Left cardiac atrium (tissue), 4 donors: ENCODE data around the gene NOD1. TPM values are rescaled to one million over a fixed set of nuclear protein-coding genes. Genes with fewer than 3 reads are reported as not detected.

Source experiments
- ATAC-seq, 2 donors: fragments of 200-7000 bp; cut with Tn5 transposase; one replicate each; pipeline ENCODE4 v1.9.1; 2020; ENCODE audit warnings: mild to moderate bottlenecking in 2 of 2, moderate library complexity in 2 of 2
- DNase-seq: peaks from one replicate; pipeline ENCODE4 v3.0.0-alpha.2; 2020
- intact Hi-C, 2 donors: fragments of 100-400 bp; cut with DNase I; formaldehyde crosslinking; loops; one replicate each; pipeline versions ENCODE4 v1.14.1 to v1.15.1; 2022 to 2023
- total RNA-seq, 2 donors: library from RNA; stranded (reverse); fragmentation: NEBNext Ultra II Directional; extraction: Animal tissue kit (Norgen Biotek cat#: 25700); gene quantifications; one replicate each; pipeline ENCODE4 v1.2.1, GENCODE V29; 2021
- donor health status: DM: no; HTN: yes; CAD: no.
- donor health status: DM: no; HTN: yes; CAD: no; lungs with severe emphysema.
- donor health status: DM: yes; HTN: yes; CAD: no.
- donor health status: Dilated cardiomyopathy.

The NOD1 gene
- total RNA-seq, 2 donors from 2014 or later, result 10.6 to 18.1 TPM

GRCh38 chr7:30459591-30460245 lies 18.9 kb downstream of the NOD1 start:
- ATAC-seq (peak; percentile 74 to 83), DNase-seq (peak; percentile 68)
- intact Hi-C loops, result no loop called here

GRCh38 chr7:30458311-30458710 lies 20.3 kb downstream of the NOD1 start:
- no peak for ATAC-seq
- intact Hi-C loops, result no loop called here
- no peak for DNase-seq

GRCh38 chr7:30453921-30454320 lies 24.7 kb downstream of the NOD1 start:
- intact Hi-C loops, result no loop called here
- ATAC-seq (peak; percentile 9 to 25), DNase-seq (no peak)

GRCh38 chr7:30453016-30453415 lies 25.6 kb downstream of the NOD1 start:
- intact Hi-C loops, result no loop called here
- DNase-seq (no peak), ATAC-seq (no peak)

DNA sequence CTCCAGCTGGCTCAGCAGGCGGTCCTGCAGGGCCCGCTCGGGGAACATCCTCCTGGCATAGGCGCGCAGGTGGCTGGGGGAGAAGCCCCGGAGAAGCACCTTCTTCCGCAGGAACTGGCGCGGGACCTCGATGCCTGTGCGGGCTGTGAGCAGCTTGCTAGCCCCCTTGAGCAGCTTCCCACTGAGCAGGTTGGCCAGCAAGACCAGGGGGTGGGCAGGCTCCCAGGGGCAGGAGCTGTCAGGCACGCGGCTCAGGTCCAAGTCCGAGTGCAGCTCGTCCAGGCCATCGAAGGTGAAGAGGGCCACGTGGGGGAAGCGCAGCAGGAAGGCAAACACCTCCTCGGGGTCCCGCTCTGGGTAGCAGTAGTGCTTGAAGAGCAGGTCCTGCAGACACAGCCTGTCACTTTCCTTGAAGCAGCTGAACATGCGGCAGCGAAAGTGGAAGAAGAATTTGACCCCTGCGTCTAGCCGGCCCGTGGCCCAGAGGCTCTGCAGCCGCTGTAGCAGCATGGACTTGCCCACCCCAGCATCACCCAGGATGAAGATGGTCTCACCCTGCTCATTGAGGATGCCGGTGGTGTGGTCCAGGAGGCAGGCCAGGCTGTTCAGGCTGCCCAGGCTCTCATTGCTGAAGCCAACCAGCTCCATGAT lies 26.2 kb downstream of the NOD1 start:
- no peak for ATAC-seq
- intact Hi-C loops, result no loop called here
- no peak for DNase-seq

DNA sequence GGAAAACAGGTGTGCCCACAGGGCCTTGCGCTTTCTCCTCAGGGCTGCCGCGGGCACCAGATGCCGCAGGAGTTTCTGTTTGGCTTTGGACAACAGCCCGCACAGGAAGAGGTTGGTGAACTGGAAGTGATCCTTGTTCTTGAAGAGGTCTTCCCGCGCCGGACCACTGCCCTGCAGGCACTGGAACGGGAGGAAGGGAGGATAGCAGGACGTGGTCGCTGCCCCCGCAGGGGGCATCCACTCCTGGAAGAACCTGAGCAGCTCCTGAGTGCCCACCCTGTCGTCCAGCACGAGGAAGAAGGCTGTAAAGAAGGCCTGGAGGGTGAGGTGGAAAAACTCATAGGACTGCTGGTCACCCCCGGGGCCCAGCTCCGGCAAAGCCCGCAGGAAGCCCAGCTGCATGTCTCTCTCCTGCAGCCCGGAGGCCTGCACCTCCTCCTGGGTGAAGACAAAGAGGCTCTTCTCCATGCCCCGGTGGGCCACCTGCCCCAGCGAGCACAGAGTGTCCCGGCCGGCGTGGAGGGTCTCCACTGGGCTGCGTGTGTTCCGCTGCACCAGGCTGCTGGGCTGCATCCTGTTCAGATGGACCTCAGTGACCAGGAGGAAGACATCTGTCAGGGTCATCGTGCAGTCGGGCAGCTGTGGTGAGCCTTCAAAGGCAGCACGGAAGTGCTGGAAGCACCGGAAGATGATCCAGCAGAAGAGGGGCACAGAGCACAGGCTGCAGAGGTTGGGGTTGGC lies 26.9 kb downstream of the NOD1 start:
- DNase-seq (no peak), ATAC-seq (no peak)
- intact Hi-C loops, result no loop called here

GRCh38 chr7:30450983-30451497 lies 27.5 kb downstream of the NOD1 start:
- intact Hi-C loops, result no loop called here
- ATAC-seq (no peak), DNase-seq (no peak)

- intact Hi-C loops, result no loop called here
- ATAC-seq (no peak), DNase-seq (no peak)
Observed at GRCh38 chr7:30450240-30450982, 28.2 kb downstream of the NOD1 start.

GRCh38 chr7:30448461-30449189 lies 30.0 kb downstream of the NOD1 start:
- no peak for DNase-seq
- peak; percentile 81 to 83 for ATAC-seq

GRCh38 chr7:30447466-30447865 lies 31.1 kb downstream of the NOD1 start:
- DNase-seq (no peak), ATAC-seq (no peak)
- intact Hi-C loops, result loop anchor here in 1 of 2 donors (10.0 kb wide), 1 partner anchor 57 kb away; the partner anchor contains the start of gene GGCT

More at GRCh38 chr7:30448461-30449189, 30.0 kb downstream of the NOD1 start:
- intact Hi-C loops, result loop anchor here in 1 of 2 donors (10.0 kb wide), 1 partner anchor 56 kb away; the partner anchor contains the start of gene GGCT

GRCh38 chr7:30446266-30446665 lies 32.3 kb downstream of the NOD1 start:
- no peak for DNase-seq
- no peak for ATAC-seq
- intact Hi-C loops, result loop anchor here in 1 of 2 donors (10.0 kb wide), 1 partner anchor 59 kb away; the partner anchor contains the start of gene GGCT

DNA sequence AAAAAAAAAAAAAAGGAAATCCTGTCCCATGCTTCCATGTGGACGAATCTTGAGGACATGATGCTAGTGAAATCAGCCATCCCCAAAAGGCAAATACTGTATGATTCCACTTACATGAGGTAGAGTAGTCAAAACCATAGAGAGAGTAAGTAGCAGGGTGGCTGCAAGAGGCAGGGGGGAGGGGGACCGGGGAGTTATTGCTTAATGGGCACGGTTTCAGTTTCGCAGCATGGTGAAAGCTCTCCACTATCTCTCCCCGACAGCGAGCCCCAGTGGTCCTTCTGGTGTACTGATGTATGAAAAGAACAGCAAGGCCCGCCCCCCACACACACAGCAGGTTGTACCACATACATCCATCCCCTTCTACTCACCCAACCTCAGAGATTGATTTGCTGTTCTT lies 32.8 kb downstream of the NOD1 start:
- DNase-seq (peak; percentile 83), ATAC-seq (peak; percentile 80 to 83)
- intact Hi-C loops, result loop anchor here in 1 of 2 donors (10.0 kb wide), 1 partner anchor 59 kb away; the partner anchor contains the start of gene GGCT

DNA sequence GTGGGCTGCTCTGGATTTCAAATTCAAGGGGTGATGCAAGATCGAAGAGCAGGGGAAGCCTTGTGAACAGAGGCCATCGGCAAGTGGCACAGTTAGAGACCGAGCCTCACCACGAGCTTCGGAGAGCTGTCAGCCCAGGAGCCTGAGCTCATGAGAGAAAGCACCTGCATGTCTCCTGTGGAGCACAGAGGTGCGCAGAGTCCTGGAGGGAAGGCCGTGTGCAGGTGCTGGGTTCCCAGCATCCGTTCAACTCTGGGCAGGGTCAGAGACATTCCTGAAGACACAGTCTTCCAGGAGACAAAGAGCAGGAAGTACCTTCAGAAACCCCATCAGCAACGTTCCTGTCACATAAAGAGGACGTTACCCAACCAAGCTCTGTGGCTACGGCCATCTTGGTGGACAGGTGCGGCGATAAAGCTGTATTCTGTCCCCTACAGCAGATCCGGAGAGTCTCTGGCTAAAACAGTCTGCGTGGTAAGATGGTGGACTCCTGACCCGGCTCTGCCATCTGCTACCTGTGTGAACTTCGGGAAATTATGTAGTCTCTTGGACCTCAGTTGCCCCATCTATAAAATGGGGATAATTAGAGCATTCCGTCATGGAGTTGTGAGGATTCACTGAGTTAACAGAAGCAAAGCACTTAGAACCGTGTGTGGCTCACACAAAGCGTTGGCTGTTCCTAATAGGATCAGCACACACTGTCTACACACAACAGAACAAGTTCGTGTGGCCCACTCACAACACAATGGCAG lies 40.6 kb downstream of the NOD1 start:
- intact Hi-C loops, result no loop called here
- no peak for DNase-seq
- ATAC-seq, result no peak

- DNase-seq, result no peak
- ATAC-seq, result no peak
- intact Hi-C loops, result no loop called here
Observed at GRCh38 chr7:30436518-30436917, 42.1 kb downstream of the NOD1 start.

DNA sequence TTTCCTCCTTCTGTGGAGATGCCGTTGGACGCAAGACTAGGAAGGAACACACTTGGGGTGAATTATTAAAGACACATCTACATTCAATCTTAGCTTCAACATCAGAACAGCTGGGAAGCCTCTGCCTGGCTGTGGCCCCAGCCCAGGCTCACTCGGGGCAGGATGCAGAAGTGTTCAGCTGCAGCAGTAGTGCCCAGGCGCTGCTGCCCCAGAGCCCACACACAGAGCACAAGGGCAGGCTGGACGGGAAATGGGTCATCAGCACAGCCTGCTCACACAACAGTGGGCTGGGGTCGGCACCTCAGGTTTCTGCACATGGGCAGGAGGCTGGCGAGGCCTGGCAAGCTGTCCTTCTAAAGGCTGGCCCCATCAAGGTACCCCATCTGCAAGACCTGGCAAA lies 42.5 kb downstream of the NOD1 start:
- intact Hi-C loops, result no loop called here
- ATAC-seq (peak in 1 of 2 donors; percentile 8), DNase-seq (no peak)

GRCh38 chr7:30434140-30434799 lies 44.3 kb downstream of the NOD1 start:
- DNase-seq (no peak), ATAC-seq (no peak)
- intact Hi-C loops, result no loop called here

GRCh38 chr7:30433506-30433905 lies 45.1 kb downstream of the NOD1 start:
- ATAC-seq (no peak), DNase-seq (no peak)
- intact Hi-C loops, result no loop called here
